ENCODE measurements around the gene KSR1. TPM values are rescaled to one million over a fixed set of nuclear protein-coding genes. Genes with fewer than 3 reads are reported as not detected.

KSR1 gene
- total and polyA plus RNA-seq, 12 donors, result 16.0 to 50.4 (median 38.5) TPM

Small RNAs within 50 kb of the gene (small RNA-seq; reads per million reads assigned to genes)
- gene AC015688.5, result 0 reads per million in 2 donors

Other genes with a start within 250 kb of the KSR1 start
- 100 to 1,000 TPM in 5 of 9 donors, 10 to 100 TPM in 4; 27.5 to 170 (median 113) TPM for gene WSB1, start 162.3 kb upstream of the KSR1 start, total RNA-seq
- 10 to 100 TPM; 51.0 to 77.5 (median 76.7) TPM for gene WSB1, start 162.3 kb upstream of the KSR1 start, polyA plus RNA-seq
- 10 to 100 TPM in 8 of 9 donors, 1 to 10 TPM in 1; 3.5 to 87.7 (median 46.9) TPM for gene LGALS9, start 174.7 kb downstream of the KSR1 start, total RNA-seq
- gene LGALS9, start 174.7 kb downstream of the KSR1 start, polyA plus RNA-seq, result 10 to 100 TPM; 33.8 to 74.3 (median 39.0) TPM